Neural cell (in vitro differentiated cells): Measurements from ENCODE around the gene DNAAF1. TPM values are rescaled to one million over a fixed set of nuclear protein-coding genes. Genes with fewer than 3 reads are reported as not detected.

Experiments used
- H2AFZ ChIP-seq: fragments of 200-600, 300-800 bp; sonication (generic), shearing (Covaris generic); 2 replicates; pipeline ENCODE4 v1.6.0; 2014; ENCODE audit warnings: low read depth, mild to moderate bottlenecking, antibody characterized with exemption, low read length, moderate library complexity
- H3F3A ChIP-seq: fragments of 200-600 bp; shearing (Covaris generic); 2 replicates; pipeline ENCODE4 v1.6.1; 2016; ENCODE audit warnings: mild to moderate bottlenecking, moderate library complexity, mixed read lengths, antibody characterized with exemption, low read length; ENCODE audit not compliant: insufficient read depth, poor library complexity, severe bottlenecking
- H3K27ac ChIP-seq: fragments of 200-600, 300-800 bp; sonication (generic), shearing (Covaris generic); 2 replicates; pipeline ENCODE4 v1.5.1; 2014; ENCODE audit warnings: mild to moderate bottlenecking, low read length, moderate library complexity
- H3K27me3 ChIP-seq: fragments of 300-800, 200-600 bp; sonication (generic), shearing (Covaris generic); 2 replicates; pipeline ENCODE4 v1.6.0; 2014; ENCODE audit warnings: mild to moderate bottlenecking, low read depth, low read length, moderate library complexity; ENCODE audit not compliant: insufficient read depth
- H3K36me3 ChIP-seq: fragments of 300-800, 200-600 bp; sonication (generic), shearing (Covaris generic); 2 replicates; pipeline ENCODE4 v1.5.1; 2014; ENCODE audit warnings: mild to moderate bottlenecking, antibody characterized with exemption, low read length, moderate library complexity; ENCODE audit not compliant: insufficient read depth
- H3K4me2 ChIP-seq: fragments of 300-800, 200-600 bp; sonication (generic), shearing (Covaris generic); 2 replicates; pipeline ENCODE4 v1.6.0; 2014; ENCODE audit warnings: mild to moderate bottlenecking, low read length
- H3K4me3 ChIP-seq: fragments of 300-800, 200-600 bp; sonication (generic), shearing (Covaris generic); 2 replicates; pipeline ENCODE4 v1.5.1; 2014; ENCODE audit warnings: mild to moderate bottlenecking, low read length, moderate library complexity
- H3K79me2 ChIP-seq: fragments of 200-600 bp; shearing (Covaris generic); replicated peaks from 2 replicates; pipeline ENCODE4 v1.6.0; 2014; ENCODE audit warnings: mild to moderate bottlenecking, low read length, moderate library complexity; ENCODE audit not compliant: insufficient read depth
- H3K9ac ChIP-seq: fragments of 300-800, 200-600 bp; sonication (generic), shearing (Covaris generic); 2 replicates; pipeline ENCODE4 v1.6.1; 2016; ENCODE audit warnings: mild to moderate bottlenecking, low read length, mixed read lengths
- H3K9me2 ChIP-seq: fragments of 200-600 bp; shearing (Covaris generic); 2 replicates; pipeline ENCODE4 v1.6.1; 2016; ENCODE audit warnings: mild to moderate bottlenecking, low read length, mixed read lengths; ENCODE audit not compliant: insufficient read depth
- H3K9me3 ChIP-seq: fragments of 200-600, 300-800 bp; sonication (generic), shearing (Covaris generic); 2 replicates; pipeline ENCODE4 v1.6.1; 2016; ENCODE audit warnings: mild to moderate bottlenecking, mixed run types, low read length, moderate library complexity, mixed read lengths
- H4K20me1 ChIP-seq: fragments of 200-600 bp; shearing (Covaris generic); 2 replicates; pipeline ENCODE4 v1.6.1; 2016; ENCODE audit warnings: mild to moderate bottlenecking, mixed run types; ENCODE audit not compliant: insufficient read depth
- CTCF ChIP-seq: fragments of 450-650 bp; IDR thresholded peaks from 2 replicates; pipeline ENCODE4 v1.5.1; 2014; ENCODE audit warnings: antibody characterized with exemption, mild to moderate bottlenecking, moderate library complexity; ENCODE audit not compliant: poor library complexity, severe bottlenecking
- EP300 ChIP-seq: fragments of 450-650 bp; conservative IDR thresholded peaks from 2 replicates; pipeline ENCODE4 v1.6.1; 2014; ENCODE audit warnings: antibody characterized with exemption, mild to moderate bottlenecking, moderate library complexity; ENCODE audit not compliant: poor library complexity, severe bottlenecking
- EZH2 ChIP-seq: fragments of 200-600, 300-800 bp; shearing (Covaris generic), sonication (generic); IDR thresholded peaks from 2 replicates; pipeline ENCODE4 v1.6.1; 2014; ENCODE audit warnings: antibody characterized with exemption, low read length, borderline replicate concordance, mild to moderate bottlenecking; ENCODE audit not compliant: insufficient read depth, poor library complexity, severe bottlenecking
- MXI1 ChIP-seq: fragments of 450-650 bp; conservative IDR thresholded peaks from 2 replicates; pipeline ENCODE4 v1.6.1; 2014; ENCODE audit warnings: antibody characterized with exemption, mild to moderate bottlenecking; ENCODE audit not compliant: poor library complexity, severe bottlenecking
- POLR2AphosphoS5 ChIP-seq: IDR thresholded peaks from 2 replicates; pipeline ENCODE4 v1.6.1; 2012
- RAD21 ChIP-seq: fragments of 450-650 bp; conservative IDR thresholded peaks from 2 replicates; pipeline ENCODE4 v1.6.1; 2014; ENCODE audit warnings: antibody characterized with exemption, mild to moderate bottlenecking, moderate library complexity
- SMC3 ChIP-seq: fragments of 450-650 bp; conservative IDR thresholded peaks from 2 replicates; pipeline ENCODE4 v1.6.1; 2014; ENCODE audit warnings: antibody characterized with exemption, mild to moderate bottlenecking, moderate library complexity; ENCODE audit not compliant: poor library complexity
- TAF1 ChIP-seq: IDR thresholded peaks from 2 replicates; pipeline ENCODE4 v1.6.1; 2012; ENCODE audit warnings: low read depth
- polyA plus RNA-seq: library from polyadenylated mRNA; depleted of rRNA; stranded (reverse); fragments of >200 nt; gene quantifications from 2 replicates; pipeline ENCODE4 v1.2.3, GENCODE V29; 2014
- TF ChIP-seq, protein P1 (sequence below): IDR thresholded peaks from 2 replicates; pipeline ENCODE4 v1.6.1; 2012; ENCODE audit warnings: borderline replicate concordance

Gene DNAAF1
- polyA plus RNA-seq, 1 donor from 2014 or later = 0.71 TPM

GRCh38 chr16:84174396-84174795, 29.3 kb downstream of the DNAAF1 start:
- Histone ChIP-seq H3F3A (no peaks in the 10 kb centered on the region), H3K36me3 (no peaks in the 10 kb centered on the region), H3K9me3 (no peaks in the 10 kb centered on the region), H3K9ac (no peak overlapping the region), H3K4me3 (no peak overlapping the region), H3K4me2 (no peak overlapping the region), H3K27ac (no peak overlapping the region), H3K27me3 (no peaks in the 10 kb centered on the region), H3K9me2 (no peaks in the 10 kb centered on the region), H3K79me2 (no peaks in the 10 kb centered on the region), H2AFZ (no peak overlapping the region), H4K20me1 (no peaks in the 10 kb centered on the region)
- no peak for TF ChIP-seq RAD21
- no peak for TF ChIP-seq TAF1
- no peak for TF ChIP-seq POLR2AphosphoS5
- TF ChIP-seq EP300 = no peak
- TF ChIP-seq CTCF = no peak
- TF ChIP-seq EZH2 = no peak
- no peak for TF ChIP-seq SMC3
- TF ChIP-seq, protein P1, sequence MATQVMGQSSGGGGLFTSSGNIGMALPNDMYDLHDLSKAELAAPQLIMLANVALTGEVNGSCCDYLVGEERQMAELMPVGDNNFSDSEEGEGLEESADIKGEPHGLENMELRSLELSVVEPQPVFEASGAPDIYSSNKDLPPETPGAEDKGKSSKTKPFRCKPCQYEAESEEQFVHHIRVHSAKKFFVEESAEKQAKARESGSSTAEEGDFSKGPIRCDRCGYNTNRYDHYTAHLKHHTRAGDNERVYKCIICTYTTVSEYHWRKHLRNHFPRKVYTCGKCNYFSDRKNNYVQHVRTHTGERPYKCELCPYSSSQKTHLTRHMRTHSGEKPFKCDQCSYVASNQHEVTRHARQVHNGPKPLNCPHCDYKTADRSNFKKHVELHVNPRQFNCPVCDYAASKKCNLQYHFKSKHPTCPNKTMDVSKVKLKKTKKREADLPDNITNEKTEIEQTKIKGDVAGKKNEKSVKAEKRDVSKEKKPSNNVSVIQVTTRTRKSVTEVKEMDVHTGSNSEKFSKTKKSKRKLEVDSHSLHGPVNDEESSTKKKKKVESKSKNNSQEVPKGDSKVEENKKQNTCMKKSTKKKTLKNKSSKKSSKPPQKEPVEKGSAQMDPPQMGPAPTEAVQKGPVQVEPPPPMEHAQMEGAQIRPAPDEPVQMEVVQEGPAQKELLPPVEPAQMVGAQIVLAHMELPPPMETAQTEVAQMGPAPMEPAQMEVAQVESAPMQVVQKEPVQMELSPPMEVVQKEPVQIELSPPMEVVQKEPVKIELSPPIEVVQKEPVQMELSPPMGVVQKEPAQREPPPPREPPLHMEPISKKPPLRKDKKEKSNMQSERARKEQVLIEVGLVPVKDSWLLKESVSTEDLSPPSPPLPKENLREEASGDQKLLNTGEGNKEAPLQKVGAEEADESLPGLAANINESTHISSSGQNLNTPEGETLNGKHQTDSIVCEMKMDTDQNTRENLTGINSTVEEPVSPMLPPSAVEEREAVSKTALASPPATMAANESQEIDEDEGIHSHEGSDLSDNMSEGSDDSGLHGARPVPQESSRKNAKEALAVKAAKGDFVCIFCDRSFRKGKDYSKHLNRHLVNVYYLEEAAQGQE = no peak
- no peak for TF ChIP-seq MXI1

- H3F3A ChIP-seq = no peaks in the 10 kb centered on the region
- no peaks in the 10 kb centered on the region for H3K79me2 ChIP-seq
- H4K20me1 ChIP-seq = no peaks in the 10 kb centered on the region
- no peaks in the 10 kb centered on the region for H3K36me3 ChIP-seq
- H3K4me2 ChIP-seq = no peak overlapping the region
- H3K27ac ChIP-seq = no peak overlapping the region
- H3K27me3 ChIP-seq = no peaks in the 10 kb centered on the region
- no peak overlapping the region for H2AFZ ChIP-seq
- TF ChIP-seq TAF1 (no peak), CTCF (peak; percentile 88), EP300 (no peak), MXI1 (peak; percentile 51), SMC3 (peak; percentile 79), RAD21 (peak; percentile 82), EZH2 (no peak)
- TF ChIP-seq, protein P1 = no peak
- H3K4me3 ChIP-seq = no peak overlapping the region
- H3K9ac ChIP-seq = peak overlapping the region; percentile 9
- no peaks in the 10 kb centered on the region for H3K9me3 ChIP-seq
- no peaks in the 10 kb centered on the region for H3K9me2 ChIP-seq
These were observed 30.4 kb downstream of the DNAAF1 start for GRCh38 chr16:84175350-84176081.
